ENCODE data around the gene PLEKHO2.

The PLEKHO2 gene

GRCh38 chr15:64828985-64829384, 12.7 kb upstream of the PLEKHO2 start:
- no peak for DNase-seq

- no peak for DNase-seq
Measured at GRCh38 chr15:64833690-64834089, 8.0 kb upstream of the PLEKHO2 start.

GRCh38 chr15:64836023-64836536, 5.6 kb upstream of the PLEKHO2 start:
- DNase-seq = no peak

GRCh38 chr15:64837502-64837901, 4.2 kb upstream of the PLEKHO2 start:
- no peak for DNase-seq

- DNase-seq = no peak
Measured at GRCh38 chr15:64841060-64841343, 713 bp upstream of the PLEKHO2 start.

- DNase-seq = peak in 1 of 2 experiments; percentile 45
Measured at GRCh38 chr15:64842096-64842939, 603 bp downstream of the PLEKHO2 start.

- DNase-seq = no peak
Measured at GRCh38 chr15:64842986-64843561, 1.4 kb downstream of the PLEKHO2 start.

GRCh38 chr15:64843991-64844390, 2.3 kb downstream of the PLEKHO2 start:
- DNase-seq = no peak

GRCh38 chr15:64844576-64845145, 2.9 kb downstream of the PLEKHO2 start:
- DNase-seq = no peak

- no peak for DNase-seq
Measured at GRCh38 chr15:64845183-64845611, 3.5 kb downstream of the PLEKHO2 start.

GRCh38 chr15:64845831-64846595, 4.3 kb downstream of the PLEKHO2 start:
- DNase-seq = no peak

- no peak for DNase-seq
Measured at GRCh38 chr15:64847016-64847415, 5.3 kb downstream of the PLEKHO2 start.

GRCh38 chr15:64847448-64847847, 5.7 kb downstream of the PLEKHO2 start:
- DNase-seq = no peak

- DNase-seq = no peak
Measured at GRCh38 chr15:64847876-64848716, 6.4 kb downstream of the PLEKHO2 start.

GRCh38 chr15:64850778-64851502, 9.2 kb downstream of the PLEKHO2 start:
- DNase-seq = no peak

- DNase-seq = no peak
Measured at GRCh38 chr15:64851503-64851840, 9.8 kb downstream of the PLEKHO2 start.

- DNase-seq = no peak
Measured at GRCh38 chr15:64854041-64854440, 12.3 kb downstream of the PLEKHO2 start.

- no peak for DNase-seq
Measured at GRCh38 chr15:64854526-64854925, 12.8 kb downstream of the PLEKHO2 start.

- no peak for DNase-seq
Measured at GRCh38 chr15:64855205-64855975, 13.7 kb downstream of the PLEKHO2 start.

- DNase-seq = no peak
Measured at GRCh38 chr15:64856429-64857145, 14.9 kb downstream of the PLEKHO2 start.

Data from NCI-H524 (cell line).